ENCODE measurements around the gene TMEM186. TPM values are rescaled to one million over a fixed set of nuclear protein-coding genes. Genes with fewer than 3 reads are reported as not detected.

TMEM186 gene
- total and polyA plus RNA-seq, 2 of the 8 experiments (the other 6 are each of a cell fraction or from before 2014, with no cell fraction given) = 13.1 TPM

- no peak for FAIRE-seq
- no peak overlapping the region for H2BK20ac ChIP-seq (ENCODE audit: low read length)
- H3K27me3 ChIP-seq (replicated peaks in 1 of 4; ENCODE audit: control insufficient read depth in 3 of 4, extremely low read depth in 1 of 4, insufficient read depth in 3 of 4, low read length in 3 of 4) = no peaks in the 10 kb centered on the region; a peak in 1 of 7 replicates
- no peaks in the 10 kb centered on the region for H4K20me1 ChIP-seq (replicated peaks in 1 of 2; ENCODE audit: control insufficient read depth in 1 of 2, insufficient read depth in 2 of 2, low read length in 2 of 2)
- H3K14ac ChIP-seq (ENCODE audit: insufficient read length) = no peak overlapping the region
- H2AK5ac ChIP-seq (ENCODE audit: low read depth, low read length) = no peak overlapping the region
- no peaks in the 10 kb centered on the region for H3K23me2 ChIP-seq (ENCODE audit: low read depth, low read length)
- no peak overlapping the region for H2AFZ ChIP-seq (ENCODE audit: low read length)
- H2BK15ac ChIP-seq (ENCODE audit: low read length) = no peak overlapping the region
- CTCF ChIA-PET (ENCODE audit: partially characterized antibody) = interaction anchor here (26.4 kb wide), 1 partner anchor 109 kb away, joined by 404 read pairs; the partner anchor contains the start of gene ABAT
- POLR2A ChIA-PET (ENCODE audit: partially characterized antibody) = no interaction called here
- H3K18ac ChIP-seq (ENCODE audit: extremely low read depth, low read length) = no peak overlapping the region
- H3K27ac ChIP-seq (ENCODE audit: low read depth, low read length) = no peak overlapping the region
- no peak overlapping the region for H3K4me2 ChIP-seq (ENCODE audit: insufficient read depth in 1 of 2, low read depth in 2 of 2, low read length in 2 of 2)
- H4K91ac ChIP-seq (replicated peaks; ENCODE audit: insufficient read length, low read length) = no peak overlapping the region
- no peak overlapping the region for H4K5ac ChIP-seq (ENCODE audit: insufficient read length, low read depth, low read length)
- no peaks in the 10 kb centered on the region for H3K9me3 ChIP-seq (ENCODE audit: insufficient read depth in 2 of 2, low read depth in 1 of 2, low read length in 1 of 2)
- H2BK12ac ChIP-seq (ENCODE audit: low read depth, low read length) = no peak overlapping the region
- no peak overlapping the region for H4K8ac ChIP-seq (ENCODE audit: extremely low read depth, insufficient read depth, low read length)
- H3K9ac ChIP-seq (replicated peaks in 1 of 4; ENCODE audit: extremely low read depth in 1 of 4, low read depth in 3 of 4, low read length in 3 of 4) = no peak overlapping the region
- no peaks in the 10 kb centered on the region for H3K79me2 ChIP-seq (ENCODE audit: control insufficient read depth in 1 of 2, insufficient read depth in 2 of 2, low read length in 2 of 2)
- H3K4me3 ChIP-seq (ENCODE audit: extremely low read depth in 1 of 4, insufficient read depth in 2 of 4, low read depth in 3 of 4, low read length in 4 of 4) = no peak overlapping the region
- peaks cover 0 to 1% (median 0%) of the 10 kb centered on the region in 4 experiments; a peak in 1 of 7 replicates for H3K4me1 ChIP-seq (replicated peaks in 1 of 4; ENCODE audit: control insufficient read depth in 3 of 4, insufficient read depth in 4 of 4, low read length in 3 of 4)
- no peak overlapping the region for H3K23ac ChIP-seq (ENCODE audit: insufficient read length)
- no peak overlapping the region for H3K4ac ChIP-seq (replicated peaks; ENCODE audit: insufficient read length, low read depth, low read length)
- 69% methylated on average over 3 of the region's 3 CpGs; no CpG with 5 or more reads in 1 of the 2 experiments for WGBS, 2 experiments (ENCODE audit: extremely low coverage in 1 of 2, insufficient coverage in 1 of 2, insufficient read length in 1 of 2, insufficient replicate concordance in 2 of 2, low coverage in 1 of 2, low lambda C conversion rate in 2 of 2, missing lambda C conversion rate in 1 of 2)
- no peak overlapping the region for H3K56ac ChIP-seq (replicated peaks; ENCODE audit: insufficient read length, low read depth, low read length)
- no peak for DNase-seq (ENCODE audit: low read depth in 1 of 2, low spot score in 2 of 2)
- H2BK5ac ChIP-seq (ENCODE audit: low read depth, low read length) = no peak overlapping the region
- no peaks in the 10 kb centered on the region for H3K79me1 ChIP-seq (ENCODE audit: low read depth, low read length)
- H3K36me3 ChIP-seq (ENCODE audit: control insufficient read depth in 2 of 4, insufficient read depth in 4 of 4, low read length in 3 of 4) = peaks cover 0 to 6% (median 0%) of the 10 kb centered on the region in 4 experiments; a peak in 1 of 8 replicates
- H2BK120ac ChIP-seq (replicated peaks; ENCODE audit: low read depth, low read length) = no peak overlapping the region
- TF ChIP-seq SIX5 (IDR thresholded peaks at IDR 0.05; ENCODE audit: low read depth, low read length) = no peak
Measured at GRCh38 chr16:8773537-8773936, 23.9 kb downstream of the TMEM186 start.

Data from H1 (cell line).